Measurements from ENCODE around the gene PHLDA3.

PHLDA3 gene

DNA sequence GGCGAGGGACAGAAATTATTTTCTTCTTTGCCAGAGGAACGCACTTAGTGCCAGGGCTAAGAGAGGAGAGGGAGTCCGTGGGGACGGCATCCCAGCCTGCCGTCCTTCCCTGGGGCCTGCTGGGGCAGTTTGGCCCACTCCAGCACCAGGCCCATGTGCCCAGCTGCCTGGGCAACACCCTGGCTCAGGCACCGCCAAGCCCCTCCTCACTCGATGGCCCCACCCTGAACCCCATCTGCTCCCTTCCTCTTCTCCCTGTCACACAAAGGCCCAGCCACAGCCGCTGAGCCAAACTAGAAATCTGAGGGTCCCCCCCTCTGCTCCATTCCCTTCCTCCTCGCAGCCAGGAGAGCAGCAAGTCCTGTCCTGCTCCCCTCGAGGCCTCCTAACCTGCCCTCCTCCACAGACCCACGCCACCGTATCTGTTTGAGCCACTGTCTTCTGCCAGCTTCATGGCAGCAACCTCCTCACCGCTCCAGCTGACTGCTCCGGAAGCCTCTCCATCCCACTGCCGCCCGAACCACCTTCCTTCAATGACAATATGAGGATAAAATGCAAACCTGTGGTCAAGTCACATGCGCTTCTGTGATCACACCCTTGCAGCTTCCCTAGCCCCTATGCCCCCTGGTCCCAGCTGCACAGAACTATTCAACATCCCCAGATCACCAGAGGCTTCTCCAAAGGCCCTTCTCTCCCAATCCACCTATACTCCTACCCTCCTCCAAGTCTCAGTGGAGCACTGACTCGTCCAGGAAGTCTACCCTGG is 39.1 kb downstream of the PHLDA3 start:
- DNase-seq (ENCODE audit: low read depth in 2 of 2) = no peak

DNA sequence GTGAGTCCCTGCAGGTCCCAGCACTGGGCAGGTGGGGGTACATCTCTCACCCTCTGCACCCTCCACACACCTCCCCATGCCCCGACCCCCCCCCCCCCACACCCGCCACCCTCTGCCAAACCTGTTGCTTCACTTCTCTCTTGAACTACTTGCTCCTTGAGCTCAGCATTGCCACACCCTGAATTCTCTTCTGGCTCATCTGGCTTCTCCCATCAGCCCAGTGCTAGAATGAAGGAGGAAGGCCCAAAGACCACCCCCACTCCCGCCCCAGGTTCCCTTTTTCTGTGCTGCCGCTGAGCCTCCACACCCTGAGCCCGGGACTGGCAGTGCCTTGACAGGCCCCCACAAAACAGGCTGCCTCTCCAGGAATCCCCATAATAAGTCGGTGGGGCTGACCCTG is 41.0 kb downstream of the PHLDA3 start:
- no peak for DNase-seq (ENCODE audit: low read depth in 2 of 2)

DNA sequence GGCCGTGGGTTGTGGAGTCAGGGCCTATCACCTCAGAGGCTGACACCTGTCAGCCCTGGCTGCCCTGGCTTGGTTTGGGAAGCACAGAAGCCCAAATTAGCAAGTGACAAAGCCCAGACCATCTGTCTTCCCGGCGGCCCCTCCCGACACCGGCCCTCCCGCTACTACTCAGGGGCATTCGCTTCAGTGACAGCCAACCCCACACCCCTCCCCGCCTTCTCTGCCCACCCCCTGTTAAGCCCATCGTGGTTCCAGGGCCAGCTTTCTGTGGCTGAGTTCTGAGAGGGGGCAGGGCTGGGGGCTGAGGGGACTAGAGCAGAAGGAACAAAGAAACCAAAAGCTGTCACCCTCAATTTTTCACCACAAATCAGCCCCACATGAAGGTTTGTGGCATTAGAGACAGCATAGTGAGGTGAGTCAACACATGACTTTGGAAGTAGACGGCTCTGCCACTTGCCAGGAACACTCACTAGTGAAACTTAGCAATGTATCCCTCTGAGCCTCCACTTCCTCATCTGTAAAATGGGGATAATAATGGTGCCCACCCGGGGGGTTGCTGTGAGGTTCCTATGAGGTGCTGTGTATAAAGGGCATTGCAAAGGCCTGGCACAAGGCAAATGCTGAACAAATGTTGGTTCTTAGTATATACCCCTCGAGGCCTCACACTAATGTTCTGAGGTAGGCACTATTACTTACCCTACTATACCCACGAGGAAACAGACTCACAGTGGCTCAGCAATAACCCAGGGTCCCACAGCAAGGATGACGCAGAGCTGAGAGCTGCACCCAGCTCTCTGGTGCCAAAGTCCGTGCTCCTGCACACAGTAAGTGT is 42.3 kb downstream of the PHLDA3 start:
- no peak for DNase-seq (ENCODE audit: low read depth in 2 of 2)

DNA sequence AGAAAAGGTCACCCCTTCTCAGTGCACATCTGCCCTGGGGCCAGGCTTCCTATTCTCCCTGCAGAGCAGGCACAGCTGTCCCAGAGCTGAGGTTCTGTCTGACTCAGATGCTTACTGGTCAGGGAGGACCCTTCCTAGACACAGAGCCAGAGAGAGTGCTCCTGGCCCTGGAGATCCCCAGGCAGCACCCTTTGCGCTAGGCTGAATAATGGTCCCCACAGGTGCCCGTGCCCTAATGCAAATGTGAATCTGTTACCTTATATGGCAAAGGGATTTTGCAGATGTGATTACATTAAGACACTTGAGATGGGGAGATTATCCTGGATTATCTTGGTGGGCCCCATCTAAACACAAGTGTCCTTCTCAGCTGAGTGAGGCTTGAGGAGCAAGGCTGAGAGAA is 44.8 kb downstream of the PHLDA3 start:
- no peak for DNase-seq (ENCODE audit: low read depth in 2 of 2)

DNA sequence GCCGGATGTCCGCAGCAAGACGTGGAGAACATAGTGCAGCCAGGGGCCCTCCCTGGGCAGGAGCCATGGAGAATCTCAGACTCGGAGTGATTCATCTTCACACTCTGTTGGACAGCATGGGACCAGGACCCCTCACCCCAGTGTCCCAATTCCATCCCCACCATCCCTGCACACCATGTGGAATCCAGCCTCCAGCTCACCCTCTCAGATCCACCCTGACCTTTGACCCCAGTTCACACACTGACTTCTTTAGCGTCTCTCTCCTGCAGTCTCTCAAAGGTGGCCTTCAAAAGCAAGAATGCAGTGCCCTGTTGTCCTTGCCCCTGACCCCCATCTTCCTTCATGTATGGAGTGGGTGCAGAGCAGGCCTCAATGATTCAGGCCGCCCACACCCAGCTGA is 45.3 kb downstream of the PHLDA3 start:
- no peak for DNase-seq (ENCODE audit: low read depth in 2 of 2)

DNA sequence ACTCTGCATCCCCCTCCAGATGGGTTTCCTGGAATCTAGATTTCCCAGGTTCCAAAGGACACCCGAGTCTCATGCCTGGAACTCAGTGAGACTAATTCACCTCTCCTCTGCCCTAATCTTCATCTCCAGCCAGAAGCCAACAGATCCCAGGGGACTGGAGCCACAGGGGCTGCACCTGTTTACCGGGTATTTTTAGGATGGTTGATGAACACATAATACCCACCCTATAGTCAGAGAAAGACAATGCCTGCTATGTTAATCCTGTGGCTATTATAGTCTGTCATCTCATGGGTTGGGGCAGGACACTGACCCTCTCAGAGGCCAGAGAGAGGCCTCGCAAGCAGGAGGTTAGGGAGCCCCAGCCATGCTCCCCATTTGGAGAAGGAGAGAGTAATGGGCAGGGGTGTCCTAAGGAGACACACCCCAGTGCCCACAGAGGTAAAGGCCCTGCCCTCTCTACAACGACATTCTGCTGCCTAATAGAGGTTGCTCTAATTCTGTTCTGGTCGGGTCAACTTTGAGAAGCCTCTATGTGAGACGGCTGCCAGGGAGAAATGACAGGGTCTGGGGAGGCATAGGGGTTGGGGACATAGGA is 46.5 kb downstream of the PHLDA3 start:
- no peak for DNase-seq (ENCODE audit: low read depth in 2 of 2)

DNA sequence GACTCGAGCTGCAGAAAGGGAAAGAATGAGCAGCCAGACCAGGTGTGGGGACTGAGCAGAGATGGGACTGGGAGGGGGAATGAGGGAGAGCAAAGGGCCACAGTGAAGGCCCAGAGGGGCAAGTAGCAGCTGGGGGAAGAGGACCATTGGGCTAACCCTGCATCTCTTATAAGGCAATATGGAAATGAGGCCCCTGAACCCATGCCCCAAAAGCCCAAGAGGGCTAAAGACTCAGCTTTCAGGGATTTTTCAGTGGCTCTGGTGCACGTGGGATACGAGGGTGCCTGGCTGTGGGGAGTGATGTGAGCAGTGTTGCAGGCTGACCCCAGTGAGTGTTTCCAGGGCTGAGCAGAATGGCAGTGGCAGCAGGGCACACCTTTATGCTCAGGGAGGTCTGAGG is 47.0 kb downstream of the PHLDA3 start:
- no peak for DNase-seq (ENCODE audit: low read depth in 2 of 2)

DNA sequence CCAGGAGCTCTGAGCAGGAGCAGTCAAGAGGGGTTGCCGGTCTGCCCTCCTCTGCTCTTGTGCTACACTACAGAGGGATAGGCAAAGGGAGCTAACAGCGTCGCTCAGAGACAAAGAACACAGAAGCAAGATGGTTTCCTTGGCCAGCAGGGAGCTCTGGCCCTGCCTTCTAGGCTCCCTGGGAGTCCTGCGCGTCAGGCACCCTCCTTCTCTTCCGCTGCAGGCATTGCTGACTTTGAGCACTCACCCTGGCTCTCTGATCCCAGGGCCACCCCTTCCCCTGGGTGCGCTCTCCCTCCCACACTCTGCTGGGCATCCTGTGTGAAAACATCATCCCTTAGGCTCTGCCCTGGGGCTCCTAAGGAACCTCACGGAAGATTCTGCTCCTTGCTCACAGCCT is 47.9 kb downstream of the PHLDA3 start:
- DNase-seq (ENCODE audit: low read depth in 2 of 2) = no peak

DNA sequence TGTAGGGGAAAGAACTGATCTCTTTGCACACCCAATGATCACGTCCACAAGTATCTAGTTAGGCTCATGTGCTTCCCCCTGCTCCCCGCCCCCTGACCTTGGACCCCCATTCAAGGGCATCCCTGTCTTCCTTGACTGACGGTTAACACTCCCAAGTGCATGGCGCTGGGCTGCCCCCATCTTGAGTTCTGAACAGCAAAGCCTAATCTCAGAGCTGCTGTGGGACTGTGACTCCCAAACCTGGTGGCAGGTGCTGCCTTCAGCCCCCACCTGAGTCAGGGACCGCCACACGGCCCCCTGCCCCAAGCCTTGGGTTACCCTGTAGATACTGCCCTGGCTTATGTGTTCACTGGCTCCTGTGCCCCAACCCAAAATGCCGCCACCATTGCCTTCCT is 48.4 kb downstream of the PHLDA3 start:
- no peak for DNase-seq (ENCODE audit: low read depth in 2 of 2)

DNA sequence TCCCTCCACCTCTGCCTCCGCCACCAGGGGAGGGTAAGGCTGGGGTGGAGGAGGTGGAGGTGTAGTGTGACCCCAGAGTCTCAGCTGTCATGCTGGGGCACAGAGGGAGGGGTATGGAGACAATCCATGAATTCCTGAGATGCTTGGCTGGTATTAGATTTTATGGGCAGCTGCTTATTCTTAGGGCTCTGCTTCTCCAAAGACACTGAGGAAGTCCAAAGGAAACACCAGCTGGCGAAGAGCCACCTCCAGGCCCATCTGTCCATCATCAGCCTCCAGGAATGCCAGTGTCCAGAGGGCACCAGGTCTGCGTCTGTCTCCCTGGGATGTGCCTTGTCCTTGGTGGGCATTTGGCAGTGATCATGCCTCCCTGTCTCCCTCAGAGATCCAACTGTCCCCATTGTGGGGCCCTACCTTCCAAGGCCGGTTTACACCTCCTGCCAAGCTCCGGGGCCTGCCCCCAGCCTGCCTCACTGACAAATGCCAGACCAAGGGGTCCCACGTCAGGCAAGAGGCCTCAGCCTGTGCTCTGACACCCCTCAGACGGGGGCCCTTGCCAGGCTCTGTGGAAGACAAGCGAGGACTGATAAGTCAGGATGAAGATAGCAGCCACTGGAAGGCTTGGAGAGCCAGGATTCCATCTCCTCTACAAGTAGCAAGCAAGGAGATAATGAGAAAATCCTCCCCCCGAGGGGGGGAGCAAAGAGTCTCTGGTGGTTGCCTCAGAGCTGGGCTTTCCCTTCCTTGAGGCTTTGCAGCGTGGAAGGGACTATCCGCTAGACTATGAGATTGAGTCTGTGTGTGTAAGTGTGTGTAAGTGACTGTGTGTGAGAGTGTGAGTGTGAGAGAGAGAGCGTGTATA is 49.0 kb downstream of the PHLDA3 start:
- DNase-seq (ENCODE audit: low read depth in 2 of 2) = no peak

DNA sequence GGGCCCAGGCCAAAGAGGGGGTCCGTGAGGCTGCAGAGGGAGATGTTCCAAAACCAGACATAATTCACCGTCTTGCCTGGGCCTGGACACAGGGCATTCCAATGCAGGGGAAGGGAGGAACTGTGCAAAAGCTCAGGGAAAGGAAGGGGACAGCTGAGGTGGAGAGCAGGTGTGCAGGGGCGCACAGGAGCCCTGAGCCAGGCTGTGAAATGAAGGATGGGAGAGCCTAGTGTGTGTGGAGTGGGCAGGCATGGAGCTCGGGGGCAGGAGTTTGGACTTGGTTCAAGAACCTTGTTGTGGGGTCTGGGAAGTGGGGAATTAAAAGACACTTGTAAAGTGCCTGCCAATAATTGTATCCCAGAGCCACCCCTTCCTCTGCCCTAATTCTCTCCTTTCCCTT is 49.7 kb downstream of the PHLDA3 start:
- no peak for DNase-seq (ENCODE audit: low read depth in 2 of 2)

DNA sequence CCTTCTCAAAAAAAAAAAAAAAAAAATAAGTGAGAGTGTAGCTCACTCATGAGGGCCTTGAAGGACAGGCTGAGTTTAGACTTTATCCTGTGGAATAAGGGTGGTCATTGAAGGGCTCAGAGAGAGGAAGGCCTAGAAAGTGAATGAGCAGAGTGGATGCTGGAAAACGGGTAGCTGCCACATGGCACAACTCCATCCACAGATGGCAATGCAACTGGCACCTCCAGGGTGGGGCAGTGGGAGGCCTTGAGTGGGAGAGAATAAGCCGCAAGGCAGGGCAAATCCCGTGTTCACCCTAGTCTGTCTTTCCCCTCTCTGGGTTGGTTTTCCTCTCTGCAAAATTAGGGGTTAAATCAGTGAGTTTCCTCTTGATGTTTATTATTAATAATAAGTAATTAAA is 50.5 kb downstream of the PHLDA3 start:
- DNase-seq (ENCODE audit: low read depth in 2 of 2) = no peak
